GM19397 (cell line): Measurements from ENCODE around the gene DMKN.
"Not testable (repeated sequence)": the region's sequence is repeated elsewhere in the genome, so short reads cannot be mapped to it uniquely, and the experiment has no call there.

Experiments
- ATAC-seq: cut with Tn5 transposase; IDR thresholded peaks from one replicate; pipeline ENCODE4 v1.9.1; 2021; ENCODE audit warnings: mild to moderate bottlenecking, moderate library complexity; ENCODE audit not compliant: unreplicated experiment

DMKN gene

GRCh38 chr19:35470128-35470527 is 43.3 kb downstream of the DMKN start:
- no peak for ATAC-seq

GRCh38 chr19:35468637-35469036 is 44.8 kb downstream of the DMKN start:
- peak; percentile 81 for ATAC-seq

GRCh38 chr19:35466259-35466658 is 47.2 kb downstream of the DMKN start:
- no peak for ATAC-seq

GRCh38 chr19:35462956-35463355 is 50.5 kb downstream of the DMKN start:
- ATAC-seq: not testable (repeated sequence)

GRCh38 chr19:35462476-35462953 is 50.9 kb downstream of the DMKN start:
- ATAC-seq: no peak

- ATAC-seq: not testable (repeated sequence)
Observed at GRCh38 chr19:35461788-35462187, 51.7 kb downstream of the DMKN start.

GRCh38 chr19:35461060-35461459 is 52.4 kb downstream of the DMKN start:
- no peak for ATAC-seq

GRCh38 chr19:35460608-35461007 is 52.8 kb downstream of the DMKN start:
- no peak for ATAC-seq

- no peak for ATAC-seq
Observed at GRCh38 chr19:35459414-35460082, 53.9 kb downstream of the DMKN start.

- peak; percentile 56 for ATAC-seq
Observed at GRCh38 chr19:35458731-35459391, 54.6 kb downstream of the DMKN start.

- ATAC-seq: no peak
Observed at GRCh38 chr19:35458192-35458591, 55.3 kb downstream of the DMKN start.

GRCh38 chr19:35457173-35457572 is 56.3 kb downstream of the DMKN start:
- no peak for ATAC-seq

GRCh38 chr19:35455616-35456201 is 57.7 kb downstream of the DMKN start:
- no peak for ATAC-seq

- ATAC-seq: no peak
Observed at GRCh38 chr19:35454663-35455062, 58.8 kb downstream of the DMKN start.

- no peak for ATAC-seq
Observed at GRCh38 chr19:35451338-35452096, 61.9 kb downstream of the DMKN start.

GRCh38 chr19:35449359-35450043 is 63.9 kb downstream of the DMKN start:
- no peak for ATAC-seq

GRCh38 chr19:35447606-35448469 is 65.6 kb downstream of the DMKN start, which contains the start of gene FFAR2:
TSS of gene FFAR2 (plus strand) at chr19:35448257. CDS start at chr19:35449715, 1,458 bp downstream.
- ATAC-seq: no peak
